Measurements from ENCODE around the gene CCL2. TPM values are rescaled to one million over a fixed set of nuclear protein-coding genes. Genes with fewer than 3 reads are reported as not detected.

The CCL2 gene
- total and polyA plus RNA-seq, 2 experiments from 2014 or later = 1.5 to 18.5 TPM

GRCh38 chr17:34205401-34205800, 49.7 kb upstream of the CCL2 start (continued):
- TF ChIP-seq REST (IDR thresholded peaks at IDR 0.05; ENCODE audit: unreplicated experiment) (no peak), STAT1 (IDR thresholded peaks at IDR 0.05; ENCODE audit: unreplicated experiment) (no peak), CREB1 (CRISPR knock-in tag; IDR thresholded peaks at IDR 0.05; ENCODE audit: low read depth) (no peak)

- H3K4me3 ChIP-seq = no peak overlapping the region
- H4K20me1 ChIP-seq (replicated peaks; ENCODE audit: insufficient read depth) = no peaks in the 10 kb centered on the region
- H3K27ac Mint-ChIP-seq = no peak overlapping the region
- no peaks in the 10 kb centered on the region; the same call in 2 of the 3 replicates for H3K4me1 Mint-ChIP-seq
- no peak overlapping the region for H3K4me3 Mint-ChIP-seq
- no peaks in the 10 kb centered on the region for H3K79me2 ChIP-seq (replicated peaks; ENCODE audit: insufficient read depth)
- no peaks in the 10 kb centered on the region for H3K9me2 ChIP-seq (ENCODE audit: insufficient read depth)
- no peaks in the 10 kb centered on the region for H3K36me3 Mint-ChIP-seq (ENCODE audit: low read depth)
- DNase-seq (ENCODE audit: low spot score) (no peak), ATAC-seq (no peak)
- peaks cover 2% of the 10 kb centered on the region for H3K27me3 Mint-ChIP-seq (ENCODE audit: insufficient read depth, low read depth, poor library complexity)
- no peaks in the 10 kb centered on the region for H3K4me1 ChIP-seq (ENCODE audit: insufficient read depth)
- H3K36me3 ChIP-seq (ENCODE audit: insufficient read depth) = no peaks in the 10 kb centered on the region
- no peak overlapping the region for H2AFZ ChIP-seq
- TF ChIP-seq ETS1 (IDR thresholded peaks at IDR 0.05) (no peak), NANOG (IDR thresholded peaks at IDR 0.05; ENCODE audit: borderline replicate concordance) (no peak), ZNF331 (CRISPR knock-in tag; IDR thresholded peaks at IDR 0.05; ENCODE audit: low read depth) (no peak), ZNF462 (CRISPR knock-in tag; IDR thresholded peaks at IDR 0.05) (no peak), CREB1 (CRISPR knock-in tag; IDR thresholded peaks at IDR 0.05; ENCODE audit: low read depth) (no peak), EZH2 (IDR thresholded peaks at IDR 0.05; ENCODE audit: low read depth, unreplicated experiment) (no peak), CTCF (conservative IDR thresholded peaks at IDR 0.05; ENCODE audit: low read depth in 2 of 2) (no peak), JUNB (IDR thresholded peaks at IDR 0.05; ENCODE audit: unreplicated experiment) (no peak), POLR2AphosphoS5 (IDR thresholded peaks at IDR 0.05; ENCODE audit: low read depth) (no peak), ZNF114 (CRISPR knock-in tag; IDR thresholded peaks at IDR 0.05) (no peak)
- H3K27ac ChIP-seq (ENCODE audit: low read depth) = no peak overlapping the region
- H3K27me3 ChIP-seq (ENCODE audit: insufficient read depth) = no peaks in the 10 kb centered on the region
- no peaks in the 10 kb centered on the region for H3F3A ChIP-seq (replicated peaks; ENCODE audit: low read depth)
- H3K9me3 Mint-ChIP-seq = peaks cover 5% of the 10 kb centered on the region; the same call in 2 of the 3 replicates
- no peak overlapping the region for H3K4me2 ChIP-seq
Measured at GRCh38 chr17:34206569-34206968, 48.5 kb upstream of the CCL2 start.

Measured in GM23338 (cell line).